Measurements from ENCODE around the gene GJB4.
"Not testable (repeated sequence)": the region's sequence is repeated elsewhere in the genome, so short reads cannot be mapped to it uniquely, and the experiment has no call there.

The GJB4 gene

DNA sequence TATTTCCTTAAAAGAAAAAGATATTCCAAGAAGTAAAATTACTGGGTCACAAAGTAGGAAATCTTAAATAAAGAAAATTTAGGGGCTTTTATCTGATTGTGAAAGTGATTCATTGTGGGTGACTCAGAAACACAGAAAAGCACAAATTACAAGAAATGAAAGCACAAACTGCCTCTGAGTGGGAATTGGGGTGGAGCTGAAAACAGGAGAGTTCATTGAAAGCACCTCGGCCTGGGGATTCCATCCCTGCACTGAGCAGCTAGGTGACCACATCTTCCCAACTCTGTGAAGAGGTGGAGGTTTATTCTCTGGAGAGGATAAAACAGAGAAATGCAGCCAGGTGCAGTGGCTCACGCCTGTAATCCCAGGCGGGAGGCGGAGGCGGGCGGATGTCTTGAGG, 40.7 kb downstream of the GJB4 start:
- DNase-seq (ENCODE audit: low read depth), result no peak

- no peak for DNase-seq (ENCODE audit: low read depth)
Measured at GRCh38 chr1:34803770-34804169, 44.2 kb downstream of the GJB4 start.

DNA sequence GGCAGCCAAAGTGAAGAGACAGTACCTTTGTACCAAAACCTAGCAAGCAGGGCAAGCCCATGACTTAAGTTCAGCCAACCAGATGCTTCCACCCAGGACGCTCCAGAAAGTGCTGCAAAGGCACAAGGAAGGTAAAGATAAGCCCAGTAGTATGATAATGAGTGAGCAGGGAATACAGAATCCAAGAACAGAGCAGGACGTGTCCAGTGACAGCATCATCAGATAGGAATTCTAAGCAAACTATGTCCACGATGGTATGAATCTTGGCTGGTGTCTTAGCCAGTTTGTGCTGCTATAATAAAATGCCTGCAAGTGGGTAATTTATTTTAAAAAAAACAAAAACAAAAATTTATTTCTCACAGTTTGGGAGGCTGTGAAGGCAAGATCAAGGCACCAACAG, 46.9 kb downstream of the GJB4 start:
- no peak for DNase-seq (ENCODE audit: low read depth)

DNA sequence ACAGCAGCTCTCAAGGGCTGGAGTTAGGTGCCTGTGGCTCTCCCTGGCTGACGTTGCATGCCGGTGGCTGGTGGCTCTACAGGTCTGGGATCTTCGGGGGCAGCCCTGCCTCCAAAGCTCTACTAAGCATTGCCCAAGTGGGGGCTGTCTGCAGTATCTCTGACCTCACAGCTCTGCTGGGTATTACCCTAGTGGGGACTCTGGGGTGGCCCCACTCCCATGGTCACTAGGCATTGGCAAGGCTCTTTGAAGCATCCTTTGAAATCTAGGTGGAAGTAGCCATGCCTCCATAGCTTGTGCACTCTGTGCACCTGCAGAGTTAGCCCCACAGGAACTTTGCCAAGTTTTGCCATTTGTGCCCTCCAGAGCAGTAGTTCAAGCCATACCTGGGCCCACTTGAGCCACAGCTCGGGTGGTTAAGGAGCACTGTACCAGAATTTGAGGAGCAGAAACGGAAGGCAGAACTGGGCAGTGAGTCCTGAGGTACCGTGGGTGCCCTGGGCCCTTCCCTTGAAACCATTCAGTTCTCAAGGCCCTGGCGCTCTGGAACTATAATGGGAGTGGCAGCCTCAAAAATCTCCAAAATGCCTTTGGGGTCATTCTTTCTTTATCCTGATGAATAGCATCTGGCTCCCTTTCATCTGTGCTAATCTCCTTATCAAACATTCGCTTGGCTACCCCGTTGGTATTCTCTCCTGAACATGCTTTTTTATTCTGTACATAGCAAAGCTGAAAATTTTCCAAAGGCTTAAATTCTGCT, 48.7 kb downstream of the GJB4 start:
- DNase-seq (ENCODE audit: low read depth), result no peak

DNA sequence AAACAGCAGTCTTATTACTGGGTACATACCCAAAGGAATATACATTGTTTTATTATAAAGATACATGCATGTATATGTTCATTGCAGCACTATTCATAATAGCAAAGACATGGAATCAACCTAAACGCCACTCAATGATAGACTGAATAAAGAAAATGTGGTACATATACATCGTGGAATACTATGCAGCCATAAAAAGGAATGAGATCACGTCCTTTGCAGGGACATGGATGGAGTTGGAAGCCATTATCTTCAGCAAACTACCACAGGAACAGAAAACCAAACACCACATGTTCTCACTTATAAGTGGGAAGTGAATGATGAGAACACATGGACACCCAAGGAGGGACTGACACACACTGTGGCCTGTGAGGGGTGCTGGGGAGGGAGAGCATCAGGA, 51.2 kb downstream of the GJB4 start:
- not testable (repeated sequence) for DNase-seq (ENCODE audit: low read depth)
